Osteoblast (primary cell): ENCODE measurements around the gene NPC1. TPM values are rescaled to one million over a fixed set of nuclear protein-coding genes. Genes with fewer than 3 reads are reported as not detected.

ENCODE experiments used
- DNase-seq: peaks from one replicate; pipeline ENCODE4 v3.0.0; 2011; ENCODE audit warnings: low spot score, mixed read lengths; ENCODE audit not compliant: insufficient read length; ENCODE audit errors: missing footprints
- H2AFZ ChIP-seq: 2 replicates; pipeline ENCODE4 v1.6.0; 2011; ENCODE audit warnings: mild to moderate bottlenecking, low read length
- H3K27ac ChIP-seq: 2 replicates; pipeline ENCODE4 v1.5.1; 2011; ENCODE audit warnings: mild to moderate bottlenecking, low read depth, low read length, moderate library complexity
- H3K27me3 ChIP-seq: 2 replicates; pipeline ENCODE4 v1.6.0; 2012; ENCODE audit warnings: mild to moderate bottlenecking, control low read depth, inconsistent platforms, low read length, moderate library complexity; ENCODE audit not compliant: insufficient read depth
- H3K36me3 ChIP-seq: 2 replicates; pipeline ENCODE4 v1.5.1; 2011; ENCODE audit warnings: mild to moderate bottlenecking, low read length, control low read depth, moderate library complexity; ENCODE audit not compliant: insufficient read depth
- H3K4me1 ChIP-seq: 2 replicates; pipeline ENCODE4 v1.5.1; 2011; ENCODE audit warnings: mild to moderate bottlenecking, low read length, control low read depth, moderate library complexity; ENCODE audit not compliant: insufficient read depth
- H3K4me2 ChIP-seq: 2 replicates; pipeline ENCODE4 v1.6.0; 2011; ENCODE audit warnings: mild to moderate bottlenecking, low read length; ENCODE audit not compliant: insufficient read depth
- H3K4me3 ChIP-seq: fragments of 200-600 bp; sonication (generic); 3 replicates; pipeline ENCODE4 v1.5.1; 2012; ENCODE audit warnings: mild to moderate bottlenecking, low read length, inconsistent platforms; ENCODE audit not compliant: insufficient read depth
- H3K79me2 ChIP-seq: 2 replicates; pipeline ENCODE4 v1.6.0; 2012; ENCODE audit warnings: mild to moderate bottlenecking, low read length, control low read depth, inconsistent platforms; ENCODE audit not compliant: insufficient read depth
- H3K9me3 ChIP-seq: 2 replicates; pipeline ENCODE4 v1.5.1; 2011; ENCODE audit warnings: low read depth, low read length, control low read depth
- H4K20me1 ChIP-seq: 2 replicates; pipeline ENCODE4 v1.6.0; 2012; ENCODE audit warnings: mild to moderate bottlenecking, low read length, control low read depth; ENCODE audit not compliant: insufficient read depth
- total RNA-seq: library from RNA; depleted of rRNA; stranded (reverse); fragments of >200 nt; gene quantifications from 2 replicates; pipeline ENCODE4 v1.2.3, GENCODE V29; 2012
- TF ChIP-seq, protein P1 (sequence below): IDR thresholded peaks from 2 replicates; pipeline ENCODE4 v1.5.1; 2011; ENCODE audit warnings: mild to moderate bottlenecking, low read depth, low read length, moderate library complexity; ENCODE audit errors: extremely low read depth

The NPC1 gene
- total RNA-seq, 1 donor = 136 TPM

DNA sequence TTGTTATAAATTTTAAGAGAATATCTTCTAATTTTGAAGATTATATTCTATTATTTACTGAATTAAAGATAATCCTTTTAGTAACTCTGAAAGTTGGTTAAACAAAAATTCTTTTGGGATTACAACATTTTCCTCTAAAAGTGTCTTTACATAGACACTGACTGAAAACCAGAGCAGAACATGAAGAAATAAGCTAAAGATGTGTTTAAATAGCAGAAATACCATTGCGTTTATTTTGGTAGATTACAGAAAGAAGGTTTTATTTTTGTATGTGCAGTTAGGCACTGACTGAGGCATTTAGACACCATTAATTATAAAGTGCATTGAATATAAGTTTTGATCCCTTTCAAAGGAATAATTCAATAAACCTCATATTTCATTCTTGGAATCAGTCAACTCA lies 13.5 kb upstream of the NPC1 start:
- no peak for DNase-seq
- no peaks in the 10 kb centered on the region for H3K79me2 ChIP-seq
- no peak overlapping the region for H3K4me2 ChIP-seq
- H4K20me1 ChIP-seq = no peaks in the 10 kb centered on the region
- no peaks in the 10 kb centered on the region for H3K27me3 ChIP-seq
- TF ChIP-seq, protein P1, sequence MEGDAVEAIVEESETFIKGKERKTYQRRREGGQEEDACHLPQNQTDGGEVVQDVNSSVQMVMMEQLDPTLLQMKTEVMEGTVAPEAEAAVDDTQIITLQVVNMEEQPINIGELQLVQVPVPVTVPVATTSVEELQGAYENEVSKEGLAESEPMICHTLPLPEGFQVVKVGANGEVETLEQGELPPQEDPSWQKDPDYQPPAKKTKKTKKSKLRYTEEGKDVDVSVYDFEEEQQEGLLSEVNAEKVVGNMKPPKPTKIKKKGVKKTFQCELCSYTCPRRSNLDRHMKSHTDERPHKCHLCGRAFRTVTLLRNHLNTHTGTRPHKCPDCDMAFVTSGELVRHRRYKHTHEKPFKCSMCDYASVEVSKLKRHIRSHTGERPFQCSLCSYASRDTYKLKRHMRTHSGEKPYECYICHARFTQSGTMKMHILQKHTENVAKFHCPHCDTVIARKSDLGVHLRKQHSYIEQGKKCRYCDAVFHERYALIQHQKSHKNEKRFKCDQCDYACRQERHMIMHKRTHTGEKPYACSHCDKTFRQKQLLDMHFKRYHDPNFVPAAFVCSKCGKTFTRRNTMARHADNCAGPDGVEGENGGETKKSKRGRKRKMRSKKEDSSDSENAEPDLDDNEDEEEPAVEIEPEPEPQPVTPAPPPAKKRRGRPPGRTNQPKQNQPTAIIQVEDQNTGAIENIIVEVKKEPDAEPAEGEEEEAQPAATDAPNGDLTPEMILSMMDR = no peak
- H3K9me3 ChIP-seq = no peaks in the 10 kb centered on the region
- no peaks in the 10 kb centered on the region for H3K36me3 ChIP-seq
- H3K4me1 ChIP-seq = peaks cover 4% of the 10 kb centered on the region
- no peak overlapping the region for H3K27ac ChIP-seq
- no peak overlapping the region for H2AFZ ChIP-seq
- H3K4me3 ChIP-seq = no peak overlapping the region

DNA sequence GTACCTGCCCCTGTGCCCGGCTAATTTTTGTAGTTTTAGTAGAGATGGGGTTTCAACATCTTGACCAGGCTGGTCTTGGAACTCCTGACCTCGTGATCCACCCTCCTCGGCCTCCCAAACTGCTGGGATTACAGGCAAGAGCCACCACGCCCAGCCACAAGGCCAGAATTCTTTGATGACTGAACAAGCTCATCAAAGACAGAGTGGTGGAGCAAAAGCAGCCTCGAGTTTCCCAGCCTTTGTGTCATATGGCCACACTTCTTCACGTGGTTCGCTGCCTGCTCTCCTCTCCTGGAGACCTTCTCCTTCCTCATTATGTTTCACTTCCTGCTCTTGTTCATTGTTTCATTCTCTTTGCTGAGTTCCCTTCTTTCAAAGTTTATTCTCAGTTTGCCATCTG lies 9.9 kb upstream of the NPC1 start:
- Histone ChIP-seq H3K27ac (no peak overlapping the region), H3K27me3 (no peaks in the 10 kb centered on the region), H2AFZ (no peak overlapping the region), H3K79me2 (no peaks in the 10 kb centered on the region), H3K9me3 (no peaks in the 10 kb centered on the region), H3K4me2 (no peak overlapping the region), H3K4me3 (no peak overlapping the region), H3K36me3 (no peaks in the 10 kb centered on the region), H3K4me1 (peaks cover 25% of the 10 kb centered on the region), H4K20me1 (no peaks in the 10 kb centered on the region)
- TF ChIP-seq, protein P1 = no peak
- DNase-seq = no peak

DNA sequence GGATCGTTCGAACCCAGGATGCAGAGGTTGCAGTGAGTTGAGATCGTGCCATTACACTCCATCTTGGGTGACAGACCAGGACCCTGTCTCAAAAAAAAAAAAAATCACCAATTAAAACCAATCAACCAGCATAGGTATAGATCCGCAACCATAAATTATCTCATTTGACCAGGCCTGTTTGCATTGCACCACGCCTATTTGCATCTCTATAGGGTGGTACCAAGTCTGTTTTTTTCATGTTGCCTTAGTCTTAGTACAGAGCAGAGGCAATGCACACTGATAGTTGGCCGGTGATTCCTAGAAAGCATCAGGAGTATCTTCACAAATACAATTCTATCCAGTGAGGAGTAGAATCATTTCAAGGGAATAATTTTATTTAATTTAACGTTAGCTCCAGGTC lies 9.3 kb upstream of the NPC1 start:
- H3K36me3 ChIP-seq = no peaks in the 10 kb centered on the region
- H3K27me3 ChIP-seq = no peaks in the 10 kb centered on the region
- no peaks in the 10 kb centered on the region for H3K79me2 ChIP-seq
- no peaks in the 10 kb centered on the region for H4K20me1 ChIP-seq
- H2AFZ ChIP-seq = no peak overlapping the region
- H3K9me3 ChIP-seq = no peaks in the 10 kb centered on the region
- H3K4me2 ChIP-seq = no peak overlapping the region
- H3K4me3 ChIP-seq = no peak overlapping the region
- no peak for DNase-seq
- no peak overlapping the region for H3K27ac ChIP-seq
- peaks cover 28% of the 10 kb centered on the region for H3K4me1 ChIP-seq
- TF ChIP-seq, protein P1 = no peak

DNA sequence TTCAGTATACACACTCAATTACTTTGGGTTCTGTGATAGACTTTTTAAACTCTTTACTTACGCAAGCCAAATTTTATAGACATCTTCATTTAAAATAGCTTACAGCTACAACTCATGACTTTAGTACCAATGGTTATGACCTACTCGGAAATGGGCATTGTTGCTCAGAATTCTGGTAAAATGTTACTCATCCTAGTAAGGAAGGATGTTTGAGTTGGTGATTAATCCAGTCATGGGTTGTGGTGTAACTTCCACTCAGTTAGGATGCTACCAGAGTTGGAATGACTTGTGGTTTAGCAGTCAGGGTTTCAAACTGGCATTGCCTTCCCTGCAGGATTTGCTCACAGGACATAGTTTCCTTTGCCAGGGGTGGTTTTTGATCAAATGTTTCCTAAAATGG lies 7.4 kb upstream of the NPC1 start:
- no peaks in the 10 kb centered on the region for H4K20me1 ChIP-seq
- no peaks in the 10 kb centered on the region for H3K9me3 ChIP-seq
- no peak overlapping the region for H3K4me2 ChIP-seq
- peak overlapping the region; percentile 20 for H2AFZ ChIP-seq
- TF ChIP-seq, protein P1 = no peak
- H3K4me1 ChIP-seq = peaks cover 32% of the 10 kb centered on the region
- peak overlapping the region; percentile 88 for H3K27ac ChIP-seq
- no peaks in the 10 kb centered on the region for H3K27me3 ChIP-seq
- no peaks in the 10 kb centered on the region for H3K79me2 ChIP-seq
- H3K4me3 ChIP-seq = no peak overlapping the region
- peak; percentile 92 for DNase-seq
- no peaks in the 10 kb centered on the region for H3K36me3 ChIP-seq
